Endometrium (tissue), 2 donors: Measurements from ENCODE around the gene COG1.
"Not testable (repeated sequence)": the region's sequence is repeated elsewhere in the genome, so short reads cannot be mapped to it uniquely, and the experiment has no call there.

Experiments
- FAIRE-seq: peaks from 2 replicates; lab custom pipeline; 2012; peaks lifted over from hg19 to GRCh38; lab: Jason Lieb, UNC
- donor health status: control.
- donor health status: control.

Gene COG1, protein sequence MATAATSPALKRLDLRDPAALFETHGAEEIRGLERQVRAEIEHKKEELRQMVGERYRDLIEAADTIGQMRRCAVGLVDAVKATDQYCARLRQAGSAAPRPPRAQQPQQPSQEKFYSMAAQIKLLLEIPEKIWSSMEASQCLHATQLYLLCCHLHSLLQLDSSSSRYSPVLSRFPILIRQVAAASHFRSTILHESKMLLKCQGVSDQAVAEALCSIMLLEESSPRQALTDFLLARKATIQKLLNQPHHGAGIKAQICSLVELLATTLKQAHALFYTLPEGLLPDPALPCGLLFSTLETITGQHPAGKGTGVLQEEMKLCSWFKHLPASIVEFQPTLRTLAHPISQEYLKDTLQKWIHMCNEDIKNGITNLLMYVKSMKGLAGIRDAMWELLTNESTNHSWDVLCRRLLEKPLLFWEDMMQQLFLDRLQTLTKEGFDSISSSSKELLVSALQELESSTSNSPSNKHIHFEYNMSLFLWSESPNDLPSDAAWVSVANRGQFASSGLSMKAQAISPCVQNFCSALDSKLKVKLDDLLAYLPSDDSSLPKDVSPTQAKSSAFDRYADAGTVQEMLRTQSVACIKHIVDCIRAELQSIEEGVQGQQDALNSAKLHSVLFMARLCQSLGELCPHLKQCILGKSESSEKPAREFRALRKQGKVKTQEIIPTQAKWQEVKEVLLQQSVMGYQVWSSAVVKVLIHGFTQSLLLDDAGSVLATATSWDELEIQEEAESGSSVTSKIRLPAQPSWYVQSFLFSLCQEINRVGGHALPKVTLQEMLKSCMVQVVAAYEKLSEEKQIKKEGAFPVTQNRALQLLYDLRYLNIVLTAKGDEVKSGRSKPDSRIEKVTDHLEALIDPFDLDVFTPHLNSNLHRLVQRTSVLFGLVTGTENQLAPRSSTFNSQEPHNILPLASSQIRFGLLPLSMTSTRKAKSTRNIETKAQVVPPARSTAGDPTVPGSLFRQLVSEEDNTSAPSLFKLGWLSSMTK

GRCh38 chr17:73192894-73193701 lies at the start of gene COG1:
Gene COG1, plus strand, starts transcription at chr17:73193055. Its CDS starts 15 bp downstream, at chr17:73193070.
- no peak for FAIRE-seq

DNA sequence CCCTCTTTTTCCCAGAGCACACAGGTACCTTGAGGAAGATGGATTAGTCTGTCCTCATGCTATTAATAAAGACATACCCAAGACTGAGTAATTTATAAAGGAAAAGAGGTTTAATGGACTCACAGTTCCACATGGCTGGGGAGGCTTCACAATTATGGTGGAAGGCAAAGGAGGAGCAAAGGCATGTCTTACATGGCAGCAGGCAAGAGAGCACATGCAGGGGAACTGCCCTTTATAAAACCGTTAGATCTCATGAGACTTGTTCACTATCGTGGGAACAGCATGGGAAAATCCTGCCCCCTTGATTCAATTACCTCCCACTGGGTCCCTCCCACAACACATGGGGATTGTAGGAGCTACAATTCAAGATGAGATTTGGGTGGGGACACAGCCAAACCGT lies 48.6 kb upstream of the COG1 start:
- FAIRE-seq, result not testable (repeated sequence)

DNA sequence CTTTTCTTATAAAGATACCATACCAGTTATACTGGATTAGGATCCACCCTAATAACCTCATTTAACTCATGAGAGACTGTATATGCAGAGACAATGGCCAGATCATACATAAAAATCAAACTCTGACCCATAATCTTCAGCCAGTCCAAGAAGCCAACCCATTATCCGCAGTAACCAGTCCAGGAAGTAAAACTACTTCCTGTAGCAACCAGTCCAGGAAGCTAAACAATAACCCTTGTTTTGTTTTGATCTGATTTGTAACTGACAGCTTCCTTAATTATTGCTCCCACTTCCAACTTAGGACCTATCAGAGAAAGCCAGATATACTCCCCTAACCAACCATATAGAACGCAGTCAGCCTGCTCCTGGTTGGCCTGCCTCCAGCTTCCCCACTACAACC lies 47.2 kb upstream of the COG1 start:
- FAIRE-seq, result no peak

- FAIRE-seq, result not testable (repeated sequence)
These were observed 45.1 kb upstream of the COG1 start for GRCh38 chr17:73147791-73148190.

- FAIRE-seq, result no peak
These were observed 44.1 kb upstream of the COG1 start for GRCh38 chr17:73148540-73149334.

DNA sequence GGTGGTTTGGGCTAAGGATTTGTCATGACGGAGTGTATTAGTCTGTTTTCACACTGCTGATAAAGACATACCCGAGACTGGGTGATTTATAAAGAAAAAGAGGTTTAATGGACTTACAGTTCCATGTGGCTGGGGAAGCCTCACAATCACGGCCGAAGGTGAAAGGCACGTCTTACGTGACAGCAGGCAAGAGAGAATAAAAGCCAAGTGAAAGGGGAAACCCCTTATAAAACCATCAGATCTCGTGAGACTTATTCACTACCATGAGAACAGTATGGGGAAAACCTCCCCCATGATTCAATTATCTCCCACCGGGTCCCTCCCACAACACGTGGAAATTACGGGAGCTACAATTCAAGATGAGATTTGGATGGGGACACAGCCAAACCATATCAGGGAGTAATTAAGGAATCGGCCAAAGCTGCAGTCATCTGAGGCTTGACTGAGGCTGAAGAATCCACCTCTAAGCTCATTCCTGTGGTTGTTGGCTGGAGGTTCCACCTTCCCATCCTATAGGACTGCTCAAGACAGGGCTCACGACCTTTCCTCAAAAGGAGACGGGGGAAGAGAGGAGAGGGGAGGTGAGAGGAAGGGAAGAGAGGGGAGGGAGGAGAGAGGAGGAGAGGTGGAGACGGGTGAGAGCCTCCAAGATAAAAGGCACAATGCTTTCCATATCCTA lies 42.1 kb upstream of the COG1 start:
- FAIRE-seq, result not testable (repeated sequence)

DNA sequence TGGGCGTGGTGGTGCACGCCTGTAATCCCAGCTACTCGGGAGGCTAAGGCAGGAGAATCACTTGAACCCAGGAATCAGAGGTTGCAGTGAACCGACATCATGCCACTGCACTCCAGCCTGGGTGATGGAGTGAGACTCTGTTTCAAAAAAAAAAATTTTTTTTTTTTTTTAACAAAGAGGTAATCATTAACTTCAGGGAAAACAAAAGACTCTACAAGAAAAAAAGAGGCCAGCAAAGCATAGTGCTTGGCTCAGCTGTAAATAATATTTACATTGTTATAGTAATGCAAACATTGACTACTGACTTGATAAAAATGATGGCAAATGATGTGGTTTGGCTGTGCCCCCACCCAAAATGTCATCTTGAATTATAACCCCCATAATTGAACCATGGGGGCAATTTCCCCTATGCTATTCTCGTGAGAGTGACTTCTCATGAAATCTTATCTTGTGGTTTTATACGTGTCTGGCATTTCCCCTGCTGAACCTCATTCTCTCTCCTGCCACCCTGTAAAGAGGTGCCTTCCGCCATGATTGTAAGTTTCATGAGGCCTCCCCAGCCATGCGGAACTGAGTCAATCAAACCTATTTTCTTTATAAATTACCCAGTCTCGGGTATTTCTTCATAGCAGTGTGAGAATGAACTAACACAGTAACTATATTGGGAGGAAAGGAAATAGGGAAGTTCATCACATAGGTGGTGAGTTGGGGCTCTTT lies 40.8 kb upstream of the COG1 start:
- FAIRE-seq, result no peak

DNA sequence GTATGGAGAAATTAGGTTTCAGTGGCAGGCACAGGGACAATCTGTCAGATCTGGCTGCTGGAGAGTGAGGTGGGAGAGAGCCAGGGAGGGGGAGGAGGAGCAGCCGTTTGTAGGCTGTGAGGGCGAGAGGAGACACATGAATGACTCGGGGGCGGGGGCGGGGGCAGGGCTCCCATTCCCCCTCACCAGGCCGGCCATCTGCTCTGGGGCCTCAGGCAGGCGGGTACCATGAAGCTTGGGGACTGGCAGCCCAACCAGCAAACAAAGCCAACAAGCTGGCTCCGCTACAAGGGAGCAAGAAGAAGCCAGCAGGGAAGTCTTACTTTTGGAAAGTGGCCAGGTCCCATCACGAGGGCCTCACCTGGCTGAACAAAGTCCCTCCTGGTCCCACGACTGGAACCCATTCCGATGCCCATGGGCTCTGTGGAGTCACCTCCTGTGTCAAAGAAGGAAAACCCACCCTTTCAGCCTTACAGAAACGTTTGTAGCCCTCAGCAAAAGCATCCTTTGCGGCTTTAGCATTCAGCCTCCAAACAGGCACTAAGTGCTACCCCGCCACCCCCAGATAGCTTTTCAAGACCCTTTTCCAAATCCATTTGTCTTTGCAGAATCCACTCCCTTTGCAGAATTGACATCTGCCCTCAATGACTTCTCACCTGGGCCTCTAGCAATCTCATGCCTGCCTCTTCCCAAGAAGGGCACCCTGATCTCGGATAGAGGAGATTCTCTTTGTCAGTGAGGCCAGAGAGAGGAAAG lies 37.3 kb upstream of the COG1 start:
- no peak for FAIRE-seq

DNA sequence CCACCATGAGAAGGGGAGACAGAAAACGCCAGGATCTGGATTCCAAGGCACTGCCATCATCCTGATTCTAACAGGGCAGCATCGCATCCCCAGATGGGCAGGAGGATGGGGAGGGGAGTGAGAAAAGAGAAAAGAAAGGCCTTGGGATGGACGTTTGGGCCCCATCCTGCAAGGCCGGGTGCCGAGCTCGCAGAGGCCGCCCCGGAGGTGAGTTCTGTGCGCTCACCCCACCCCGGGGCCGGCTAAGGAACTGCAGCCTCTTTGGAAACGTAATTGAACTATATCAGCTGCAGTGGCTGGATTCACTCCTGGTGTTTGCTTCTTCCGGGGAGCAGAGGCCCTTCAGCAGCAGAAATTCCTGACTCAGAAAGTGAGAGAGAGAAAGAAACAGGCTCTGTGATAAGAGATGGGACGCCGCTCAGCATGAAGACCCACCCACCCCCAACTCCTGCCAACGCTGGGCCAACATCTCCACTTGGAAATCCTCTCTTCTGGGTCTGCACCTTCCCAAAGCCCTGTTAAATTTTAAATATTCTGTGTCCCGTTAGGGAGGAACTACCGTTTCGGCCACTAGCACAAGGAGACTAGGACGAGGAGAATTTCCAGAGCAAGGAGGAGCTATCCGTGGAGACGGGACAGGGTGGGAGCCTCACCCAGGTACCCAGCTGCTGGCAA lies 36.6 kb upstream of the COG1 start:
- FAIRE-seq, result no peak

- FAIRE-seq, result no peak
These were observed 35.9 kb upstream of the COG1 start for GRCh38 chr17:73156887-73157520.

GRCh38 chr17:73157521-73157890 lies 35.3 kb upstream of the COG1 start:
- FAIRE-seq, result no peak

GRCh38 chr17:73158133-73158532 lies 34.7 kb upstream of the COG1 start:
- FAIRE-seq, result no peak

- no peak for FAIRE-seq
These were observed 31.8 kb upstream of the COG1 start for GRCh38 chr17:73160980-73161630.

DNA sequence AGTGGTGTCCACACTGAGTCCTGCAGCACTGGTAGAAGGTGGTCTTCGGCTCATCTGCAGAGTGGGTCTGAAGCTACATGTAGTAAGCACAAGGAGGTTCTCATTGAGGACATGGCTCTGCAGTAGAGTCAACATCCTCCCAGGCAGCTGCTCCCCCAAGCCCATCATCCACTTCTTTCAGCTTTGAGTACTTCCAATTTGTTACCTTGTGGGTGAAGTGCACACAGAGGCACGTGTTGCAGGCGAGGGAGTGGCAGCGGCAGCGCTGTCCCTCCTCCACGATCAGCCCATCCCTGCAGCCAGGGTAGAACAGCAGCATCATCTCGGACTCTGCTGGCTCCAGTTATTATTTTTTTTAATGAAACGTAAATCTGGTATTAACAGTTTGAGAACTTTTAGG lies 29.8 kb upstream of the COG1 start:
- no peak for FAIRE-seq

DNA sequence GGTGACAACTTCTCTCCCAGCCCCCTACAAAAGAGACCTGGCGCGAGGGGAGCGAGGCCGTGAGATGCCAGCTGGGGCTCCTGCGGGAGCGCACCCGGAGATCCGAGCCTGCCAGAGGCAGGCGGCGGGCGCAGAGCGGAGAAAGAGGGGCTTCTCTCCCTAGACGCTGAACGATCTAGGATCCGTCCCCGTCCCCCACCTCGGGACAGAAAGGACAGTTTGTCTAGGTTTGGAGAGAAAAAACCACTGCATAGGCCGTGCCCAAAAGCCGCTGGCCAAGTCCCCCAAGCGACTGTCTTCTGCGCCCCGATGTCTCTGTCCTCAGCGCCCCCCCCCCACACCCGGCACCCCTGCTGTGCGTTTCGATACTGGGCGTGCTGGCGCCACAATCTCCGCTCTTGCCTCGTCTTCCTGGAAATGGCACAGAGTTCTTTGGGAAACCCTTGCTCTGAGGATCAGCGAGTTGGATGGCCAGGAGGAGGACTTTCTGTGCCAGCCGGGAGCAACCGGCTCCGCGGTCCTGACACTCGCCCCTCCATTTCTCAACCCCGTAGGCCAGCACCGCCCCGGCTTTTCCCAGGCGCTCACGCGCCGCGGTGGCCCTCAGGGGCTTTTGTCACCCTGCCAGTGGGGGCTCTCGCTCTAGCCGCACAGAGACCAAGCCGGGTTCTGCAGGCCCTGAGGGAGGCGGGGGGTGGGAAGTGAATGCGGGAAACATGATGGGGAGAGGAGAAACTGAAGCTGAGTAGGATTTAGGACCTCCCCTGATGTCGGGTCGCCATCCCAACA lies 27.0 kb upstream of the COG1 start:
- no peak for FAIRE-seq

DNA sequence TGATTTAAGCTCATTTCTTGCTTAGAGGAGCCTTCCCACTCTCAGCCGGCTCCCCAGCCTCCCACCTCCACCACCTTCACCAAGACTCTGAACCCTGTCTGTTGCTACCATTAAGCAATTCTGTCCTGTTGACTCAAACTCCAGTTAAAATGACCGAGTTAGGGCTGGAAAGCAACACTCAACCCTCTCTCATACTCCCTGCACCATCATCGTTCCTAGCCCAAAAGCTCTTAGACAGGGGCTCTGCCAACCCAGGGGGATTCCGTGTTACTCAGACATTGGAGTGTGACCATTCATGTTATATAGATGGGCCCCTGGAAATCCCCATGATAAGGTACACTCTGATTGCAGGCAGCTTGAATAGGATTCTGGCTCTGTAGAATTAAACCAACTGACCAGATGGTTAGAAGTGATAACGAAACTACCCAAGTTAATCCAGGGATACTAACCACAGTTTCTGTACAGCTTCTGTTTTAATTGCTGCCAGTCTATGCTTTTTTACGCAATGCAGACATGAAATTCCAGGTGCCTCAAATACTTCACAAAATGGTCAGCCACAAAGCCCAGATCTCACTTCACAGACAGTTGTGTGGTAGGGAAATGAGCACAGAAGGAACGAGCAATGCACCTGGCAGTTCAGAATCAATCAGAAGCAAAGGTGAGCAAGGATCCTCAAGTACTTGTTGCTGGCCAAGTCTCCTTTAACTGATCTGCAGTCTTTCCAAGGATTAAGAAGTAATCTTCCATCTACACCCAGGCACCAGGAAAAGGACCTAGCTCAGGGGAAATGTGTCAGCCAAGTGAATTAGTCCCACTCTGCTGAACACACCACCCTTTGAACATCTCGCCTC lies 25.9 kb upstream of the COG1 start:
- no peak for FAIRE-seq
